Medulla oblongata (tissue), 1 donor: Measurements from ENCODE around the gene DCHS1.

ENCODE experiments used
- DNase-seq: peaks from one replicate; pipeline ENCODE4 v3.0.0-alpha.2; 2015; ENCODE audit errors: extremely low spot score

DCHS1 gene

DNA sequence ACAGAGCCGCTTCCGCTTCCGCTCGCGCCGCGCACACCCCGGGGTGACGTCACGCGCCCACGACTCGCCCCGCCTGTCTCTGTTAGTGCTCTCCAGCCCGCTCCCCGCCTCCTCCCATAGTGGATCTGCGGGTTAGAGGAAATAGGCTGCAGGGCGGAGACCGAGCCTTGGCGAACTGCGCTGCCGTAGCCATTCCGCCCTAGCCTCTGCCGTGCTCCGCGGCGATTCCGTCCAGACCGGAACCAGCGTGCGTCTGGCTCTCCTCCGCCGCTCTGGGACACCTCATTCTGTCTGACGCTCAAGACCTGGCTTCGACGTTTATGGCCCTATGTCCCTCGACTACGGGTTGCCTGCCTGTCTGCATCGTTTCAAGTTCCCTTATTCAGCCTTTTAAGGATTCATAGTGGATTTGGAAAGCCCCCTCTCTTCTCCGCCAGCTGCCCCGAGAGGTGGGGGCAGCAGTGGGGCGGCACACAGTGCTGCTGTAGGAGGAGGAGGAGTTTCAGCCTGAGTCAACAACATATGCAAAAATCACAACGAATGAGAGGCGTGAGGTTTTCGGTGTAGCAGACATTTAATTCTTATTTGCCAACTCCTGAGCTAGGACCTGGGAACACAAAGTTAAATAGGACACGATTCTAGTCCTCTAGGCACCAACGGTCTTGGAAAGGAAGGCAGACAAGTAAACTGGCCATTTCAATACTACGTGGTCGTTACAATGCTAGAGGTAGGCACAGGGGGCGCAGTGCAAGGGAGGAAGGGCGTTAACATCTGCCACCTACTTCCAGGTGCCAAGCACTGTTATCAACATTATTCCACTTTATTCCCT, 43.2 kb downstream of the DCHS1 start, which contains the start of gene TAF10:
Gene TAF10, minus strand, starts transcription at position 4 of the 829 bp plus-strand sequence. CDS start 27 bp downstream, outside the sequence.
- DNase-seq = peak; percentile 97

- no peak for DNase-seq
Observed at GRCh38 chr11:6611963-6612212, 43.7 kb downstream of the DCHS1 start.

DNA sequence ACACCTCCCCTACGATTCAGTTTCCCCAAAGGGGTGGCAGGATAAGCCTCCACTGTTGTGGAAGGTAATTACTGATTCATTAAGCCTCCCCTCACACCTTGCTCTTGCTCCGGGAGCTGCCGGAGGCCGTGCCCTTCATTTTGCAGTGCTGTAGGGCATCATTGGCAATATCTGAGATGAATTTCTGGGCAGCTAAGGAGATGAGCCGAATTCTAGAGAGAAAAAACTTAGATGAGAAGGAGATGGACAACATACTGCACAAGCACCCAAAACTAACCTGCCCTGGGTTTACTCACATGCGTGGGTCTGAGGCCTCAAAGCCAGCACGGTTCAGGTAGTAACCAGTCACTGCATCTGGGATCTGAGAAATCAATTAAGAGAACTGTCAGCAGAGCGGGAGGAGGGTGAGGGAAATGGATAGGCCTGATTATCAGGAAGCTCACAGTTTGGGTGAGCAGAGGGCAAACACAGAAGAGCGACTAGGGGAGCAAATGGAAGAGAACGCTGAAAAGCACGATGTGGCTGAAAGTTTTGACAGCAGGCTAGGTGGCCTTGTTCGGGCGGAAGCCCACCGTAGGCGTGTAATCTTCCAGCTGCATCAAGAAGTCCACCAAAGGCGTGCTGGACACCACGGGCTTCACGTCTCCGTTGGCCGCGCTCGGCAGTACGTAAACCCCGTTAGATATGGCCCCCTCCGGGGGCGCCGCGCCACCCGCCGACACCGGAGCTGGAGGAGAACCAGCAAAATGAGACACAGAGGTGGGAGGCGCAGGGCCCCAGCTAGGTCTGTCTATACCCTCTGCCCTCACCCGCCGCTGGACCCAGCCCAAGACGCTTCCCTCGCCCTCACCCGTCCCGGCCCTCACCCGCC, 44.3 kb downstream of the DCHS1 start:
- no peak for DNase-seq

DNA sequence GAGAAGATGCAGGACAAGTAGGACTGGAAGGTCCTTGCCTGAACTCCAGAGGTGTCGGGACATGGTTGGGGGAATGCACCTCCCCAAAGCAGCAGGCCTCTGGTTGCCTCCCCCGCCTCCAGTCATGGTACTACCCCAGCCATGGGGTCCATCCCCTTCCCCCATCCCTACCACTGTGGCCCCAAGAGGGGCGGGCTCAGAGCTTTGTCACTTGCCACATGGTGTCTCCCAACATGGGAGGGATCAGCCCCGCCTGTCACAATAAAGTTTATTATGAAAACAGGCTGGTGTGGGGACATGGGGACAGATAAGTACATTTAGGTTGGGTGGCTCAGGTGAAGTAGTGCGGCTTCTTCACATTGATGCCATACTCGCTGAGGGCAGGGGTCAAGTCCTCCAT, 45.0 kb downstream of the DCHS1 start:
- no peak for DNase-seq

- no peak for DNase-seq
Observed at GRCh38 chr11:6609502-6610015, 46.0 kb downstream of the DCHS1 start.

DNA sequence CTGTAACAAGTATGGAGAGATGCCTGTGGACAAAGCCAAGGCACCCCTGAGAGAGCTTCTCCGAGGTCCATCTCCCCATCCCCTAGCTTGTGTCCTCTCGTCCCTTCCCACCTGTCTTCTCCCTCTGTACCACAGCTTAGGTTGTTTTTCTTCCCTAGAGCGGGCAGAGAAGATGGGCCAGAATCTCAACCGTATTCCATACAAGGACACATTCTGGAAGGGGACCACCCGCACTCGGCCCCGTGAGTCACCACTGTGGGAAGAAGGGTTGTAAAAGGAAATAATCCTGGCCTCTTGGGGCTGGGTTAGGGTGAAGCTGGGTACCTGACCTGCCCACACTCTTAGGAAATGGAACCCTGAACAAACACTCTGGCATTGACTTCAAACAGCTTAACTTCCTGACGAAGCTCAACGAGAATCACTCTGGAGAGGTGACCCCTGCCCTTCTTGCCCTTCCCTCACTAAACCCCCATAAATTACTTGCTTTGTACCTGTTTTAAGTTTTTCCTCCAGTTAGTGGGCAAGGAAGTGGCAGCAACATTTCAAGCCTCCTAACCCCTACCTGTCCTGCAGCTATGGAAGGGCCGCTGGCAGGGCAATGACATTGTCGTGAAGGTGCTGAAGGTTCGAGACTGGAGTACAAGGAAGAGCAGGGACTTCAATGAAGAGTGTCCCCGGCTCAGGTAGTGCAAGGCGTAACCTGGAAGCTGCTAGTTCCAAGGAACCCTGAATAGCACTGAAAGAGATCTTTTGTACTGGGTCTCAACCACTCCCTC, 46.7 kb downstream of the DCHS1 start:
- DNase-seq = no peak

DNA sequence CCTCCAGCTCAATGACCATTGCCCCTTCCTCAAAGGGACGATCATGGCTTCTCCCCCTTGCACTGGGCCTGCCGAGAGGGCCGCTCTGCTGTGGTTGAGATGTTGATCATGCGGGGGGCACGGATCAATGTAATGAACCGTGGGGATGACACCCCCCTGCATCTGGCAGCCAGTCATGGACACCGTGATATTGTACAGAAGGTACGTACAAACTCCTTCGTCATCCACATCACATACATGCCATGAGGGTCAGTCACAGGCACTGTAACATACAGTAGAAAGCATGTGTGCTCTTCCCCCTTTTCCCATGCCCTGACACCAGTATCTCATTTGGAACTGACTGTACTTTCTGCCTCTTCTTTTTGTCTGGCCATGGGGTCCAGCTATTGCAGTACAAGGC, 47.6 kb downstream of the DCHS1 start:
- DNase-seq = no peak

GRCh38 chr11:6607190-6607795, 48.3 kb downstream of the DCHS1 start:
- no peak for DNase-seq

DNA sequence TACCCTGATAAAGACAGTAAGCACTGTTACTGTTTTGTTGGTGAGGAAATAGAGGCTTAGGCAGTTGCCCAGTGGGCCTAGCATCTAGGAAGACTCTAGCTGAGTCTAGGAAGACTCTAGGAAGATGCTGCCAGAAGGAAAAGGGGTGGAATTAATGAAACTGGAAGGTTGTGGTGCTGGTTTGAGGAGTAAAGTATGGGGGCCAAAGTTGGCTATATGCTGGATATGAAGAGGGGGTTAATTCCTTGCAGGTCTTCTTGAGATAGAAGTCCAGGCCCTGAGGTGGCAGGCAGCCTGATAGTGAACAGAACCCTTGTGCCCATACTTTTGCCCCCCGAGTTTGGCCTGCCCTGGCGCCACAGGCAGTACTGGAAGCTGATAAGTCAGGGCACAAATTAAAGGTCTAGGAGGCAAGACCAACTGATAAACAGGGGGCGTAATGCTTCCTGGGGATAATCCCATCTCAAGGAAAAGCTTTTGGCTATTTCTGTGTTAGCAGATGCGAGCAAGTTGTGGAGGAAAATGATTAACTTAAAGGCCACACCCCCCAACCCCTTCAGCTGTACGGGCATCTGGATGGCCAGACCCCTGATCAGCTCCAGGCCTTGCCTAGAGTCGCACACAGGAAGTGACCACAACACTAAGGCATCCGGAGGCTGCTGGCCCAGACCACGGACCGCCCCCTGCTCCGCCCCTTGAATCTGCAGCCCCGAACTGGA, 49.0 kb downstream of the DCHS1 start:
- peak; percentile 90 for DNase-seq

- DNase-seq = no peak
Observed at GRCh38 chr11:6604790-6605189, 50.8 kb downstream of the DCHS1 start.

GRCh38 chr11:6604081-6604626, 51.5 kb downstream of the DCHS1 start:
- peak; percentile 83 for DNase-seq

GRCh38 chr11:6603287-6604080, 52.1 kb downstream of the DCHS1 start, which contains the start of the genes ILK and RRP8:
TSS of gene ILK (plus strand) at chr11:6603774. CDS start at chr11:6604272, 498 bp downstream.
TSS of gene RRP8 (minus strand) at chr11:6603616. CDS start at chr11:6603502, 114 bp downstream.
- peak; percentile 91 for DNase-seq

DNA sequence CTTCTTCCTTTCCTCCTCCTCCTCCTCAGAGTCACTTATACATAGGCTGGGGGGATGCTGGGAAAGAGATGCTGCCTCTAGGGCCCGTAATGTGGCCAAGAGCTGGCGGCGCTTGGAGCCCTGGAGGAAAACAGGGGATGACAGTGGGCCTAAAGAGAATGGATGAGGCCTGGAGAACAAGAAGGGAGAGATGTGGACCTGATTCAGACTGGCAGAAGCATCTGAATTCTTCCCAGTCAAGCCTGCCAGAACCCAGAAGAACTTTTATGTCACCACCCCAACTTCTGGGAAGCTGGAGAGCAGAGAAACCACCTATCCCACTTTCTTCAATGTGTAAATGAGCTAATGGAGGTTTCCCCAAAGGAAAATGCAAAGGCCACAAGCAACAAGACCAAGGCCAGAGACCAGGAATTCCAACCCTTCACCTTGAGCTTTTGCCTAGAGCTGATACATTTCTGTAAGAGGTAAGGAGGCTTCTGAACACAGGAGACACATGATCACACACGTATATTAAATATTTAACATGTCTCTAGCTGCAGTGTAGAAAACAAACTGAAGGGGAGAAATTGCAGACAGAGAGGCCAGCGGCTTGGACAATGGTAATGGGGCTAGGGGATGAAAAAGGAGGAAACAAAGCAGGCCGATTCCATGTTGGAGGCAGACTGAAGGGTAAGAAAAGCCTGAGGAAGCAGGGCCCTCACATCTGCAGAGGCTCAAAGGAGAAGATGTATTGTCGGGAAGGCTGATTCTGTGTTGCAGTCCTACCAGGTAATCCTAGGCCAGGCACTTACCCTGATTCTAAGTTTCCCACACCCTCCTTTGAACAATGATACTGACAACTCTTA, 53.3 kb downstream of the DCHS1 start:
- no peak for DNase-seq

- DNase-seq = no peak
Observed at GRCh38 chr11:6601041-6601461, 54.6 kb downstream of the DCHS1 start.

GRCh38 chr11:6599881-6600390, 55.7 kb downstream of the DCHS1 start:
- no peak for DNase-seq

DNA sequence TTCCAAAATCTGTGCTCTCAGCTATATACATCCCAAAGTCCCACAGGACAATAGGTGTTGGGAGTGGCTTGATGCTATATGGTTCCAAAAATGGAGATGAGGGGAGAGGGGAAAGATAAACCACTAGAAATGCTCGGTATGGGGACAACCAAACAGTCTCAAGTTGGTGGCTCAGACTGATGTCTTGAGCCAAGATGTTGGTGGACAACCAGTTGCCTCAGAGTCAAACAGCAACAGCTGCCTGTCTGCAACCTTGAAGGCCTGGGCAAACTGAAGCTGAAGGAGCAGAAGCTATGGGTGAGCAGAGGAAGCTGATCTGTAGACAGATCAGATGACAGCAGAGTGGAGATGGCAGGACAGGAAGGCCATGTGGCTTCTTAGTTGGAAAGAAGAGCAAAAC, 56.2 kb downstream of the DCHS1 start:
- DNase-seq = no peak

DNA sequence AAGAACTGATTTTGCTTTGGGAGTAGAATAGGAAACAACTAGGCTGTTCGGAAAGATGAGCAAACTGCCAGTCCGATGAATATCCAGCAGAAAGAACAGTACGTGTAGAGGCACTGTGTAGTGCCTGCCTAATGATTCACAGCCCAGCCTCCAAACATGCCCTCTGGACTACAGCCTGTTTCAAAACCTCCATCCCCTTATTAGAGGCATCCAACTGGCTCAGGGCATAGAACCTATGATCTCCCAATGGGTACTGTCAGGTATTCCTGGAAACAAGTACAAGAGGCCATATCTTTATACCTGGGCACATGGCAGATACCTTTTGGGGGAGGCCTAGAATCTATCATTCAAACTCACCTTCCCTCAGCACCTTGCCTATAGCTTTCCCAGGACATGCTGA, 57.1 kb downstream of the DCHS1 start:
- no peak for DNase-seq

DNA sequence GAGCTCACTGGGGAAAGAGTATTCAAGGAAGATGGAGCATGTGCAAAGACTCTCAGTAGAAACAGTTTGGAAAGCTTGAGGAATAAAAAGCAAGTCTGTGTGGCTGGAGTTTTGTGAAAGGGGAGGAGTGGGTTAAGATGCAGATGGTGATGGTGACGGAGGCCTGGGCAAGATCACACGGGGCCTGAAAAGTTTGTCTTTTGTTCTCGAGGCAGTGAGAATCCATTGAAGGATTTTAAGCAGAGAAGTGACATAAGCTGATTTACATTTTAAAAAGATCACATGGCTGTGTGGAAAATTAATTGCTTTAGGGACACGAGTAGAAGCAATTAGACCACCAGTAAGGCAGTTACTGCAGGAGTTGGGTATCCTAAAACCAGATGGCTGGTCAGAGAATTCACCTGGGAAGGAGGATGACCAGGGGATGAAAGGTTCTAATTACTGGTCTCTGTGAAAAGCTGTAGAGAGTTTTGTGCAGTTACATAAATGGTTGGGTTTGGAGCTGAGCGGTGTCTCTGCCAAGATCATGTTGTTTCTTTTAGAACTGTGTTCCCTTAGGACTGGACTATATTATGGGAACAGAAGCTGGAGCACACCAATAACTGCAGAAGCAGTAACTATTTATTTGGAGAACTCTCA, 59.3 kb downstream of the DCHS1 start:
- peak; percentile 67 for DNase-seq
